ENCODE data around the gene KCNQ1. TPM values are rescaled to one million over a fixed set of nuclear protein-coding genes. Genes with fewer than 3 reads are reported as not detected.

KCNQ1 gene
- total RNA-seq, 2 experiments from 2014 or later: 8.7 to 9.5 TPM

GRCh38 chr11:2567026-2567671 is 122.3 kb downstream of the KCNQ1 start:
- no peaks in the 10 kb centered on the region for H3K9me3 Mint-ChIP-seq
- CTCF ChIA-PET: interaction anchor here (2.1 kb wide), 1 partner anchor 34 kb away, joined by 9 read pairs; no protein-coding TSS in a partner anchor

GRCh38 chr11:2569321-2569721 is 124.5 kb downstream of the KCNQ1 start:
- H3K9me3 Mint-ChIP-seq: no peaks in the 10 kb centered on the region
- no peak overlapping the region for H3K27ac Mint-ChIP-seq
- ChIA-PET CTCF (interaction anchor here (1.5 to 2.1 kb wide), 3 partner anchors 16 to 37 kb away, joined by 3 to 9 read pairs (median 3); no protein-coding TSS in a partner anchor), POLR2A (no interaction called here)
- ATAC-seq: no peak
- H3K27me3 Mint-ChIP-seq: no peaks in the 10 kb centered on the region
- H3K4me3 Mint-ChIP-seq: no peak overlapping the region
- no peak for TF ChIP-seq CTCF (IDR thresholded peaks at IDR 0.05)
- DNase-seq: no peak
- intact Hi-C loops (cut with micrococcal nuclease): no loop called here
- no peaks in the 10 kb centered on the region for H3K36me3 Mint-ChIP-seq (ENCODE audit: low read depth)
- no peaks in the 10 kb centered on the region for H3K4me1 Mint-ChIP-seq (ENCODE audit: low read depth)

More at GRCh38 chr11:2567026-2567671, 122.3 kb downstream of the KCNQ1 start:
- no peak overlapping the region for H3K4me3 Mint-ChIP-seq
- H3K27me3 Mint-ChIP-seq: no peaks in the 10 kb centered on the region
- no peak overlapping the region for H3K27ac Mint-ChIP-seq
- no peak for DNase-seq
- intact Hi-C loops (cut with micrococcal nuclease): no loop called here
- ATAC-seq: no peak
- no peaks in the 10 kb centered on the region for H3K36me3 Mint-ChIP-seq (ENCODE audit: low read depth)
- POLR2A ChIA-PET: no interaction called here
- TF ChIP-seq CTCF (IDR thresholded peaks at IDR 0.05): no peak
- H3K4me1 Mint-ChIP-seq (ENCODE audit: low read depth): no peaks in the 10 kb centered on the region

GRCh38 chr11:2569731-2570210 is 125.0 kb downstream of the KCNQ1 start:
- no peak for TF ChIP-seq CTCF (IDR thresholded peaks at IDR 0.05)
- CTCF ChIA-PET: interaction anchor here (1.5 to 2.1 kb wide), 2 partner anchors 16 to 36 kb away, joined by 3 to 9 read pairs; no protein-coding TSS in a partner anchor
- ATAC-seq (no peak), DNase-seq (no peak)
- intact Hi-C loops (cut with micrococcal nuclease): no loop called here
- no peak overlapping the region for H3K27ac Mint-ChIP-seq
- H3K9me3 Mint-ChIP-seq: no peaks in the 10 kb centered on the region
- H3K27me3 Mint-ChIP-seq: no peaks in the 10 kb centered on the region
- no peak overlapping the region for H3K4me3 Mint-ChIP-seq
- no peaks in the 10 kb centered on the region for H3K36me3 Mint-ChIP-seq (ENCODE audit: low read depth)
- POLR2A ChIA-PET: no interaction called here
- H3K4me1 Mint-ChIP-seq (ENCODE audit: low read depth): no peaks in the 10 kb centered on the region

- H3K27me3 Mint-ChIP-seq: no peaks in the 10 kb centered on the region
- H3K4me3 Mint-ChIP-seq: no peak overlapping the region
- ChIA-PET CTCF (interaction anchor here (1.5 kb wide), 1 partner anchor 17 kb away, joined by 3 read pairs; no protein-coding TSS in a partner anchor), POLR2A (no interaction called here)
- DNase-seq (no peak), ATAC-seq (no peak)
- H3K27ac Mint-ChIP-seq: no peak overlapping the region
- H3K9me3 Mint-ChIP-seq: no peaks in the 10 kb centered on the region
- intact Hi-C loops (cut with micrococcal nuclease): no loop called here
- TF ChIP-seq CTCF (IDR thresholded peaks at IDR 0.05): no peak
- no peaks in the 10 kb centered on the region for H3K4me1 Mint-ChIP-seq (ENCODE audit: low read depth)
- H3K36me3 Mint-ChIP-seq (ENCODE audit: low read depth): no peaks in the 10 kb centered on the region
Measured at GRCh38 chr11:2570211-2570811, 125.5 kb downstream of the KCNQ1 start.

All from activated CD8-positive, alpha-beta T cell treated with anti-CD3 and anti-CD28 coated beads for 36 hours (primary cell).